GM12878 (cell line): ENCODE measurements around the gene NUAK1. TPM values are rescaled to one million over a fixed set of nuclear protein-coding genes. Genes with fewer than 3 reads are reported as not detected.

Experiments
- ATAC-seq: fragments of 200-7000 bp; cut with Tn5 transposase; 3 replicates; pipeline ENCODE4 v1.9.1; 2020; ENCODE audit warnings: mild to moderate bottlenecking, moderate library complexity
- BruUV-seq: library from RNA; stranded (reverse); fragments of 400-500 nt; replicated peaks from 2 replicates; lab custom pipeline; 2021; lab: Mats Ljungman, UMichigan
- CTCF ChIA-PET: fragments of 300-600 bp; sonication (Branson Sonifier 250); formaldehyde crosslinking; extraction: SDS; loops from one replicate; lab custom pipeline; 2021; ENCODE audit warnings: inconsistent platforms; lab: Yijun Ruan, JAX
- POLR2A ChIA-PET: fragments of 350-600 bp; formaldehyde crosslinking; extraction: SDS; loops from one replicate; lab custom pipeline; 2021; ENCODE audit warnings: inconsistent platforms; lab: Charles Lee
- RAD21 ChIA-PET: fragments of 300-600 bp; sonication (Branson Sonifier 250); formaldehyde crosslinking; loops from one replicate; lab custom pipeline; 2023; ENCODE audit warnings: antibody characterized with exemption; ENCODE audit not compliant: unreplicated experiment; lab: Charles Lee
- SMC1A ChIA-PET: fragments of 300-600 bp; sonication (Branson Sonifier 250); formaldehyde crosslinking; loops from one replicate; lab custom pipeline; 2023; ENCODE audit not compliant: unreplicated experiment, uncharacterized antibody; lab: Charles Lee
- DNase-seq: peaks from one replicate; pipeline ENCODE4 v3.0.0-alpha.2; 2011; ENCODE audit warnings: low read depth, low spot score
- FAIRE-seq: peaks from 3 replicates; lab custom pipeline; 2011; peaks lifted over from hg19 to GRCh38; lab: Jason Lieb, UNC
- H2AFZ ChIP-seq: 2 replicates; pipeline ENCODE4 v1.6.0; 2011; ENCODE audit warnings: low read depth, low read length, control low read depth; ENCODE audit not compliant: control insufficient read depth
- H3K27ac ChIP-seq: 2 replicates; pipeline ENCODE4 v1.5.1; 2011; ENCODE audit warnings: control low read depth; ENCODE audit not compliant: control insufficient read depth, insufficient read depth
- H3K27me3 ChIP-seq, 2 experiments: replicated peaks in 1 of 2; 2 replicates each; pipeline versions ENCODE4 v1.6.0 to v1.6.1; 2011; ENCODE audit warnings: low read length in 1 of 2; ENCODE audit not compliant: control insufficient read depth in 2 of 2, insufficient read depth in 2 of 2
- H3K36me3 ChIP-seq, 2 experiments: 2 replicates each; pipeline ENCODE4 v1.5.1; 2011; ENCODE audit warnings: low read length in 1 of 2; ENCODE audit not compliant: control insufficient read depth in 2 of 2, insufficient read depth in 2 of 2
- H3K4me1 ChIP-seq: 2 replicates; pipeline ENCODE4 v1.6.1; 2011; ENCODE audit warnings: mild to moderate bottlenecking, low read length, moderate library complexity, mixed read lengths; ENCODE audit not compliant: control insufficient read depth, insufficient read depth
- H3K4me2 ChIP-seq: 2 replicates; pipeline ENCODE4 v1.6.0; 2011; ENCODE audit warnings: control low read depth; ENCODE audit not compliant: control insufficient read depth, insufficient read depth
- H3K4me3 ChIP-seq: fragments of 200-600 bp; sonication (generic); 2 replicates; pipeline ENCODE4 v1.5.1; 2016
- H3K79me2 ChIP-seq: 2 replicates; pipeline ENCODE4 v1.6.0; 2011; ENCODE audit warnings: low read length; ENCODE audit not compliant: control insufficient read depth, insufficient read depth
- H3K9ac ChIP-seq: 2 replicates; pipeline ENCODE4 v1.8.0; 2011; ENCODE audit warnings: low read length, control low read depth, mixed read lengths; ENCODE audit not compliant: control insufficient read depth, insufficient read depth
- H3K9me3 ChIP-seq: replicated peaks from 3 replicates; pipeline ENCODE4 v1.5.1; 2011; ENCODE audit warnings: mild to moderate bottlenecking, low read length; ENCODE audit not compliant: control insufficient read depth, insufficient read depth
- H4K20me1 ChIP-seq: 2 replicates; pipeline ENCODE4 v1.6.0; 2011; ENCODE audit not compliant: control insufficient read depth, insufficient read depth
- CREB1 ChIP-seq: IDR thresholded peaks from 2 replicates; pipeline ENCODE4 v1.6.1; 2012; ENCODE audit warnings: low read depth, mild to moderate bottlenecking, inconsistent platforms
- NFYA ChIP-seq: IDR thresholded peaks from 2 replicates; pipeline ENCODE4 v1.6.1; 2011; ENCODE audit warnings: low read depth, mild to moderate bottlenecking, low read length, improper control_type of control experiment, borderline replicate concordance
- NR2C1 ChIP-seq: fragments of 450-650 bp; IDR thresholded peaks from 2 replicates; pipeline ENCODE4 v1.6.1; 2017; ENCODE audit warnings: antibody characterized with exemption, mild to moderate bottlenecking, moderate library complexity
- PAX8 ChIP-seq: fragments of 450-650 bp; IDR thresholded peaks from 2 replicates; pipeline ENCODE4 v1.6.1; 2017; ENCODE audit warnings: mild to moderate bottlenecking, moderate library complexity
- RBBP5 ChIP-seq: fragments of 200-600 bp; sonication (generic); conservative IDR thresholded peaks from 2 replicates; pipeline ENCODE4 v1.6.1; 2016
- RELA ChIP-seq: fragments of 450-650 bp; IDR thresholded peaks from 2 replicates; pipeline ENCODE4 v1.8.0; 2014; ENCODE audit warnings: borderline replicate concordance; ENCODE audit not compliant: partially characterized antibody
- RUNX3 ChIP-seq: IDR thresholded peaks from 2 replicates; pipeline ENCODE4 v1.6.1; 2012; ENCODE audit warnings: low read length, inconsistent platforms
- SP1 ChIP-seq: IDR thresholded peaks from one replicate; pipeline ENCODE4 v1.6.1; 2011; ENCODE audit warnings: low read depth, low read length
- ZNF207 ChIP-seq: fragments of 450-650 bp; IDR thresholded peaks from 2 replicates; pipeline ENCODE4 v1.6.1; 2014; ENCODE audit warnings: antibody characterized with exemption, mild to moderate bottlenecking, borderline replicate concordance
- WGBS: methylation state at CpG from one replicate; pipeline ENCODE4 v1.1.6; 2016; ENCODE audit warnings: low lambda C conversion rate; ENCODE audit not compliant: insufficient replicate concordance, insufficient coverage; ENCODE audit errors: missing lambda C conversion rate; 5-methylcytosine and 5-hydroxymethylcytosine counted together
- in situ Hi-C: fragments of 300-500 bp; cut with MboI; formaldehyde crosslinking; loops from 9 replicates; pipeline ENCODE4 v1.14.3; 2018; ENCODE audit warnings: mixed read lengths
- intact Hi-C: fragments of 100-400 bp; cut with micrococcal nuclease; formaldehyde crosslinking; loops from one replicate; pipeline ENCODE4 v1.14.2; 2022; ENCODE audit not compliant: unreplicated experiment
- polyA plus RNA-seq, 11 experiments: library from polyadenylated mRNA; depleted of rRNA in 4 of 11; unstranded in 6 of 11; stranded (reverse) in 5 of 11; fragments of >200 nt; fragmentation: Nextera tagmentation in 4 of 11; fragmentation: Illumina TruSeq in 1 of 11; extraction: Ambion mirVana in 4 of 11; extraction: Trizol in 1 of 11; gene quantifications; 1 replicate in 1 of 11; 2 replicates in 10 of 11; pipeline versions ENCODE4 v1.2.1 to v1.2.3, GENCODE V29; 2011 to 2016; ENCODE audit warnings: inconsistent platforms in 2 of 11, missing spikeins in 2 of 11, low read depth in 1 of 11
- total RNA-seq, 4 experiments: library from RNA; depleted of rRNA in 3 of 4; stranded (reverse); fragments of >200 nt in 3 of 4; fragmentation: Illumina TruSeq in 1 of 4; extraction: Trizol in 1 of 4; gene quantifications; 2 replicates each; pipeline versions ENCODE4 v1.2.1 to v1.2.3, GENCODE V29; 2013 to 2021
- TF ChIP-seq, protein P1 (sequence below): fragments of 450-650 bp; IDR thresholded peaks from 2 replicates; pipeline ENCODE4 v1.6.1; 2016; ENCODE audit warnings: mild to moderate bottlenecking, moderate library complexity, borderline replicate concordance
- TF ChIP-seq, protein P2 (sequence below): fragments of 150-350 bp; IDR thresholded peaks from 2 replicates; pipeline ENCODE4 v1.6.1; 2016; ENCODE audit warnings: low read depth, low read length
- TF ChIP-seq, protein P3 (sequence below): IDR thresholded peaks from 2 replicates; pipeline ENCODE4 v1.6.1; 2012; ENCODE audit warnings: low read depth, low read length, improper control_type of control experiment
- TF ChIP-seq, protein P4 (sequence below): fragments of 150-350 bp; IDR thresholded peaks from 2 replicates; pipeline ENCODE4 v1.6.1; 2014; ENCODE audit warnings: mild to moderate bottlenecking, low read depth, low read length
- TF ChIP-seq, protein P5 (sequence below): IDR thresholded peaks from 2 replicates; pipeline ENCODE4 v1.6.1; 2012; ENCODE audit warnings: low read depth, low read length, improper control_type of control experiment

The NUAK1 gene
- total and polyA plus RNA-seq, 10 of the 15 experiments (the other 5 are each of a cell fraction or from before 2014, with no cell fraction given): 0.03 to 0.42 (median 0.08) TPM; not detected in 2

DNA sequence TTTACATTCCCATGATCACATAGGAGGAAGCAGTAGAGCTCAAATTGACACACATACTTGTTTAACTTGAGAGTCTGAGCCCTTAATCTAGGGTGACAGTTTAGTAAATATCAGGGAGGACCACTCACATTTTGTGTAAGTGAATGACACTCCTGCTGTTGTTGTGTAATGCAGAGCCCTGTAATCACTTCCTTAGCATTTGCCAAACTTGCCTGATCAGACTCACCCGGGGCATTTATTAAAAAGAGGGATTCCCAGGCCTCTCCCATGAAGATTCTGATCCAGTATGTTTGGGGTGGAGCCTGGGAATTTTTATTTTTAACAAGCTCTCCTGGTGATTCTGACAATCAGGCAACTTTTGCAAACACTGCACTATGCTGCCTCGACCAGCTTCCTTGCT is 119.6 kb downstream of the NUAK1 start:
- Histone ChIP-seq H3K36me3 (no peaks in the 10 kb centered on the region), H3K4me2 (no peak overlapping the region), H3K79me2 (no peaks in the 10 kb centered on the region), H2AFZ (no peak overlapping the region), H3K27me3 (no peaks in the 10 kb centered on the region), H4K20me1 (no peaks in the 10 kb centered on the region), H3K9ac (no peak overlapping the region), H3K4me3 (no peak overlapping the region), H3K4me1 (no peaks in the 10 kb centered on the region), H3K9me3 (peaks cover 2% of the 10 kb centered on the region; the same call in 1 of the 3 replicates), H3K27ac (no peak overlapping the region)
- RAD21 ChIA-PET: no interaction called here
- no TSS peak for BruUV-seq
- SMC1A ChIA-PET: interaction anchor here (0.9 kb wide), 1 partner anchor 39 kb away, joined by 5 read pairs; no protein-coding TSS in a partner anchor
- CTCF ChIA-PET: interaction anchor here (0.8 kb wide), 1 partner anchor 139 kb away, joined by 3 read pairs; no protein-coding TSS in a partner anchor
- ATAC-seq (no peak), FAIRE-seq (no peak), DNase-seq (no peak)
- 0% methylated on average over 2 of the region's 2 CpGs for WGBS
- in situ Hi-C loops: no loop called here
- intact Hi-C loops: no loop called here
- POLR2A ChIA-PET: no interaction called here
- TF ChIP-seq NFYA (no peak), ZNF207 (no peak), NR2C1 (no peak), RELA (no peak), RBBP5 (no peak), CREB1 (no peak), RUNX3 (no peak), SP1 (no peak), PAX8 (no peak)
- TF ChIP-seq, protein P1, sequence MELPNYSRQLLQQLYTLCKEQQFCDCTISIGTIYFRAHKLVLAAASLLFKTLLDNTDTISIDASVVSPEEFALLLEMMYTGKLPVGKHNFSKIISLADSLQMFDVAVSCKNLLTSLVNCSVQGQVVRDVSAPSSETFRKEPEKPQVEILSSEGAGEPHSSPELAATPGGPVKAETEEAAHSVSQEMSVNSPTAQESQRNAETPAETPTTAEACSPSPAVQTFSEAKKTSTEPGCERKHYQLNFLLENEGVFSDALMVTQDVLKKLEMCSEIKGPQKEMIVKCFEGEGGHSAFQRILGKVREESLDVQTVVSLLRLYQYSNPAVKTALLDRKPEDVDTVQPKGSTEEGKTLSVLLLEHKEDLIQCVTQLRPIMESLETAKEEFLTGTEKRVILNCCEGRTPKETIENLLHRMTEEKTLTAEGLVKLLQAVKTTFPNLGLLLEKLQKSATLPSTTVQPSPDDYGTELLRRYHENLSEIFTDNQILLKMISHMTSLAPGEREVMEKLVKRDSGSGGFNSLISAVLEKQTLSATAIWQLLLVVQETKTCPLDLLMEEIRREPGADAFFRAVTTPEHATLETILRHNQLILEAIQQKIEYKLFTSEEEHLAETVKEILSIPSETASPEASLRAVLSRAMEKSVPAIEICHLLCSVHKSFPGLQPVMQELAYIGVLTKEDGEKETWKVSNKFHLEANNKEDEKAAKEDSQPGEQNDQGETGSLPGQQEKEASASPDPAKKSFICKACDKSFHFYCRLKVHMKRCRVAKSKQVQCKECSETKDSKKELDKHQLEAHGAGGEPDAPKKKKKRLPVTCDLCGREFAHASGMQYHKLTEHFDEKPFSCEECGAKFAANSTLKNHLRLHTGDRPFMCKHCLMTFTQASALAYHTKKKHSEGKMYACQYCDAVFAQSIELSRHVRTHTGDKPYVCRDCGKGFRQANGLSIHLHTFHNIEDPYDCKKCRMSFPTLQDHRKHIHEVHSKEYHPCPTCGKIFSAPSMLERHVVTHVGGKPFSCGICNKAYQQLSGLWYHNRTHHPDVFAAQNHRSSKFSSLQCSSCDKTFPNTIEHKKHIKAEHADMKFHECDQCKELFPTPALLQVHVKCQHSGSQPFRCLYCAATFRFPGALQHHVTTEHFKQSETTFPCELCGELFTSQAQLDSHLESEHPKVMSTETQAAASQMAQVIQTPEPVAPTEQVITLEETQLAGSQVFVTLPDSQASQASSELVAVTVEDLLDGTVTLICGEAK: no peak
- TF ChIP-seq, protein P2, sequence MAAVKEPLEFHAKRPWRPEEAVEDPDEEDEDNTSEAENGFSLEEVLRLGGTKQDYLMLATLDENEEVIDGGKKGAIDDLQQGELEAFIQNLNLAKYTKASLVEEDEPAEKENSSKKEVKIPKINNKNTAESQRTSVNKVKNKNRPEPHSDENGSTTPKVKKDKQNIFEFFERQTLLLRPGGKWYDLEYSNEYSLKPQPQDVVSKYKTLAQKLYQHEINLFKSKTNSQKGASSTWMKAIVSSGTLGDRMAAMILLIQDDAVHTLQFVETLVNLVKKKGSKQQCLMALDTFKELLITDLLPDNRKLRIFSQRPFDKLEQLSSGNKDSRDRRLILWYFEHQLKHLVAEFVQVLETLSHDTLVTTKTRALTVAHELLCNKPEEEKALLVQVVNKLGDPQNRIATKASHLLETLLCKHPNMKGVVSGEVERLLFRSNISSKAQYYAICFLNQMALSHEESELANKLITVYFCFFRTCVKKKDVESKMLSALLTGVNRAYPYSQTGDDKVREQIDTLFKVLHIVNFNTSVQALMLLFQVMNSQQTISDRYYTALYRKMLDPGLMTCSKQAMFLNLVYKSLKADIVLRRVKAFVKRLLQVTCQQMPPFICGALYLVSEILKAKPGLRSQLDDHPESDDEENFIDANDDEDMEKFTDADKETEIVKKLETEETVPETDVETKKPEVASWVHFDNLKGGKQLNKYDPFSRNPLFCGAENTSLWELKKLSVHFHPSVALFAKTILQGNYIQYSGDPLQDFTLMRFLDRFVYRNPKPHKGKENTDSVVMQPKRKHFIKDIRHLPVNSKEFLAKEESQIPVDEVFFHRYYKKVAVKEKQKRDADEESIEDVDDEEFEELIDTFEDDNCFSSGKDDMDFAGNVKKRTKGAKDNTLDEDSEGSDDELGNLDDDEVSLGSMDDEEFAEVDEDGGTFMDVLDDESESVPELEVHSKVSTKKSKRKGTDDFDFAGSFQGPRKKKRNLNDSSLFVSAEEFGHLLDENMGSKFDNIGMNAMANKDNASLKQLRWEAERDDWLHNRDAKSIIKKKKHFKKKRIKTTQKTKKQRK: no peak
- TF ChIP-seq, protein P3, sequence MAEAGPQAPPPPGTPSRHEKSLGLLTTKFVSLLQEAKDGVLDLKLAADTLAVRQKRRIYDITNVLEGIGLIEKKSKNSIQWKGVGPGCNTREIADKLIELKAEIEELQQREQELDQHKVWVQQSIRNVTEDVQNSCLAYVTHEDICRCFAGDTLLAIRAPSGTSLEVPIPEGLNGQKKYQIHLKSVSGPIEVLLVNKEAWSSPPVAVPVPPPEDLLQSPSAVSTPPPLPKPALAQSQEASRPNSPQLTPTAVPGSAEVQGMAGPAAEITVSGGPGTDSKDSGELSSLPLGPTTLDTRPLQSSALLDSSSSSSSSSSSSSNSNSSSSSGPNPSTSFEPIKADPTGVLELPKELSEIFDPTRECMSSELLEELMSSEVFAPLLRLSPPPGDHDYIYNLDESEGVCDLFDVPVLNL: no peak
- TF ChIP-seq, protein P4, sequence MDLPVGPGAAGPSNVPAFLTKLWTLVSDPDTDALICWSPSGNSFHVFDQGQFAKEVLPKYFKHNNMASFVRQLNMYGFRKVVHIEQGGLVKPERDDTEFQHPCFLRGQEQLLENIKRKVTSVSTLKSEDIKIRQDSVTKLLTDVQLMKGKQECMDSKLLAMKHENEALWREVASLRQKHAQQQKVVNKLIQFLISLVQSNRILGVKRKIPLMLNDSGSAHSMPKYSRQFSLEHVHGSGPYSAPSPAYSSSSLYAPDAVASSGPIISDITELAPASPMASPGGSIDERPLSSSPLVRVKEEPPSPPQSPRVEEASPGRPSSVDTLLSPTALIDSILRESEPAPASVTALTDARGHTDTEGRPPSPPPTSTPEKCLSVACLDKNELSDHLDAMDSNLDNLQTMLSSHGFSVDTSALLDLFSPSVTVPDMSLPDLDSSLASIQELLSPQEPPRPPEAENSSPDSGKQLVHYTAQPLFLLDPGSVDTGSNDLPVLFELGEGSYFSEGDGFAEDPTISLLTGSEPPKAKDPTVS: no peak
- TF ChIP-seq, protein P5, sequence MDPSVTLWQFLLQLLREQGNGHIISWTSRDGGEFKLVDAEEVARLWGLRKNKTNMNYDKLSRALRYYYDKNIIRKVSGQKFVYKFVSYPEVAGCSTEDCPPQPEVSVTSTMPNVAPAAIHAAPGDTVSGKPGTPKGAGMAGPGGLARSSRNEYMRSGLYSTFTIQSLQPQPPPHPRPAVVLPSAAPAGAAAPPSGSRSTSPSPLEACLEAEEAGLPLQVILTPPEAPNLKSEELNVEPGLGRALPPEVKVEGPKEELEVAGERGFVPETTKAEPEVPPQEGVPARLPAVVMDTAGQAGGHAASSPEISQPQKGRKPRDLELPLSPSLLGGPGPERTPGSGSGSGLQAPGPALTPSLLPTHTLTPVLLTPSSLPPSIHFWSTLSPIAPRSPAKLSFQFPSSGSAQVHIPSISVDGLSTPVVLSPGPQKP: no peak
